Left renal pelvis (tissue), 4 donors: Measurements from ENCODE around the gene CMTM3. TPM values are rescaled to one million over a fixed set of nuclear protein-coding genes. Genes with fewer than 3 reads are reported as not detected.
A peak's percentile ranks its signal among the peaks of the same experiment; 100 is the strongest.
"Not testable (repeated sequence)": the region's sequence is repeated elsewhere in the genome, so short reads cannot be mapped to it uniquely, and the experiment has no call there.

ENCODE experiments used
- DNase-seq, 4 donors: peaks; one replicate each; pipeline ENCODE4 v3.0.0-alpha.2; 2013; ENCODE audit warnings: low read depth in 4 of 4, low spot score in 3 of 4
- polyA plus RNA-seq, 4 donors: library from polyadenylated mRNA; unstranded; fragments of 120-200 nt; gene quantifications; one replicate each; pipeline ENCODE4 v1.2.1, GENCODE V29; 2013; ENCODE audit not compliant: insufficient read length in 4 of 4

Gene CMTM3
- polyA plus RNA-seq, 4 donors = 61.2 to 84.7 (median 70.0) TPM

DNA sequence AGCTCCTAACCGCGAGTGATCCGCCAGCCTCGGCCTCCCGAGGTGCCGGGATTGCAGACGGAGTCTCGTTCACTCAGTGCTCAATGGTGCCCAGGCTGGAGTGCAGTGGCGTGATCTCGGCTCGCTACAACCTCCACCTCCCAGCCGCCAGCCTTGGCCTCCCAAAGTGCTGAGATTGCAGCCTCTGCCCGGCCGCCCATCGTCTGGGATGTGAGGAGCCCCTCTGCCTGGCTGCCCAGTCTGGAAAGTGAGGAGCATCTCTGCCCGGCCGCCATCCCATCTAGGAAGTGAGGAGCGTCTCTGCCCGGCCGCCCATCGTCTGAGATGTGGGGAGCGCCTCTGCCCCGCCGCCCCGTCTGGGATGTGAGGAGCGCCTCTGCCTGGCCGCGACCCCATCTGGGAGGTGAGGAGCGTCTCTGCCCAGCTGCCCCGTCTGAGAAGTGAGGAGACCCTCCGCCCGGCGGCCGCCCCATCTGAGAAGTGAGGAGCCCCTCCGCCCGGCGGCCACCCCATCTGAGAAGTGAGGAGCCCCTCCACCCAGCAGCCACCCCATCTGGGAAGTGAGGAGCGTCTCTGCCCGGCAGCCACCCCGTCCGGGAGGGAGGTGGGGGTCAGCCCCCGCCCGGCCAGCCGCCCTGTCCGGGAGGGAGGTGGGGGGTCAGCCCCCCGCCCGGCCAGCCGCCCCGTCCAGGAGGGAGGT, 26.2 kb downstream of the CMTM3 start:
- DNase-seq = not testable (repeated sequence)

DNA sequence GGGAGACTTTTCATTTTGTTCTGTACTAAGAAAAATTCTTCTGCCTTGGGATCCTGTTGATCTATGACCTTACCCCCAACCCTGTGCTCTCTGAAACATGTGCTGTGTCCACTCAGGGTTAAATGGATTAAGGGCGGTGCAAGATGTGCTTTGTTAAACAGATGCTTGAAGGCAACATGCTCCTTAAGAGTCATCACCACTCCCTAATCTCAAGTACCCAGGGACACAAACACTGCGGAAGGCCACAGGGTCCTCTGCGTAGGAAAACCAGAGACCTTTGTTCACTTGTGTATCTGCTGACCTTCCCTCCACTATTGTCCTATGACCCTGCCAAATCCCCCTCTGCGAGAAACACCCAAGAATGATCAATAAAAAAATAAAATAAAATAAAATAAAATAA, 27.1 kb downstream of the CMTM3 start:
- not testable (repeated sequence) for DNase-seq

DNA sequence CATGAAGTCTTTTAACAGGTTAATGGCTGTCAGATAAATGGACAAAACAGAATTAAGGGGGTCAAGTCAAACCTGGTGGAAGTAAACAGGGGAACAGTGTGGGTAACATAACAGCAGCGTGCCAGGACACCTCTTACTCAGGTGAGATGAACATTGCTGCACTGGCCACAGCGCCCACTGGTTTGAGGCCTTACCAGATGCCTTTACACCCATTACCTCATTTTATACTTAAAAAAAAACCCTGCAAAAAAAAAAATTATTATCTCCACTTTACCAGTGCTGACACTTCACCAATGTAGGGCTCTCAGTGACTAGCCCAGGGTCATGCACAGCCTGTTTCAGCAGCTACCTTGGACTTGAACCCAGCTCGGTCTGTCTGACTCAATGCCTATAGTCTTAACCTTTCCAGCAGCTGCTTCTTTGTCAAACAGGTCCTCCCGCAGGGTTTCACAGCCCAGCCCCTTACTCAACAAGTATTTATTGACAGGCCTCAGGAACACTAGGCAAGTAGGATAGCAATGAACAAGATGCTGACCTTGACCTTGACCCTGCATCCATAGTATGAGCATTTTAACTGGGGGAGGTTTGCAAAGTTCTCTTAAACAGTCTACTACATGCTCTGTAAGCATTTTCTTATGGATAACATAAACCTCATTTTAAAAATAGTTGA, 30.2 kb downstream of the CMTM3 start:
- DNase-seq = no peak

DNA sequence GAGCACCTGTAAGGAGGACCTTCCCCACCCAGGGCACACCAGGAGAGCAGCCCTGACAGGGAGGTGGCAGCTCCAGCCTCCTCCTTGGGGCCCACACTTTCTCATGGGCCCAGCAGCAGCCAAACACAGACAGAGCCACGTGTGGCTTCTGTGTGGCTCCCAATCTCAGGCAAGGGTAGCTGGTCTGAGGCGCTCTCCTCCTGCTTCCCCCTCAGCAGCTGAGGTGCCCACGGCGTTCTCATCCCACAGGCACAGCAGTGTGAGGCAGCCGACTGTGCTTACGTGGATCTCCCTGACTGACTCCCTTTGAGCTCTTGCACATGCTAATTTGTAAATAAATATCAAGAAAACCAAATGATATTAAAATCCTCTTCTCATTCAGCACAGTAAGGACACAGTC, 30.9 kb downstream of the CMTM3 start:
- no peak for DNase-seq

DNA sequence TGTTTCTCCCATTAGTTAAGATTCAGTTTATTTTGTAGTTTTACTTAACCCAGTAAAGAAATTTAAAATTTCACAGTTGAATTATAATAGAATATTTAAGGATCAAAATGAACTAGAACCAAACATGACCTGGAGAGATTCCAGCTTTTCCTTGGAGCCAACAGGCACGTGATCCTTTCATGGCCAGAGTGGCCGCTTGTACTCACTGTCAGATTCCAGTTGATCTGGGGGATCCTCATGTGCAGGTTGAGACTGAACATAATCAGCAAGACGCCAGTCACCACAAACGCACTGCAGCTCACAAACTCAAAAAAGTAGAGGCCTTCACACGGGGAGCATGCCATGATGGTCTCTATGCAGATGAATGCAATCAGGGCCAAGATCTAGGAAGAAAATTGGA, 31.7 kb downstream of the CMTM3 start:
- DNase-seq = no peak

DNA sequence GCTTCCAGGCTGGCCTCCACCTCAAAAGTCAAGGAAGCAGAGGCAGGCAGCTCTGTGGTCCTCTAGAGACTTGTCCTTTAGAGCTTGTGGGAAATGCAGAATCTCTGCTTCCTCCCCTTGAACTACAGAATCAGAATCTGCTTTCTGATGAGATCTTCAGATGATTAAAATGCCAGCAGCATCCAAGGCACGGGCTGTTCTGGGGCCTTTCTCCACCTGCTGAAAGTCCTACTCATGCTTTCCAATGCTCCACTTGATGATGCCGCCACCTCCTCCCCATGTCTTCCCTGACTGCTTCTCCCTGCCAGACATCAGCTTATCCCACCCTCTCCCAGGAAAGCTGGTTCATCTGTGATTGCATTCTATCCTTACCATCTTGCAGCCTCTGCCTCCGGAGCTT, 33.3 kb downstream of the CMTM3 start:
- DNase-seq = no peak

DNA sequence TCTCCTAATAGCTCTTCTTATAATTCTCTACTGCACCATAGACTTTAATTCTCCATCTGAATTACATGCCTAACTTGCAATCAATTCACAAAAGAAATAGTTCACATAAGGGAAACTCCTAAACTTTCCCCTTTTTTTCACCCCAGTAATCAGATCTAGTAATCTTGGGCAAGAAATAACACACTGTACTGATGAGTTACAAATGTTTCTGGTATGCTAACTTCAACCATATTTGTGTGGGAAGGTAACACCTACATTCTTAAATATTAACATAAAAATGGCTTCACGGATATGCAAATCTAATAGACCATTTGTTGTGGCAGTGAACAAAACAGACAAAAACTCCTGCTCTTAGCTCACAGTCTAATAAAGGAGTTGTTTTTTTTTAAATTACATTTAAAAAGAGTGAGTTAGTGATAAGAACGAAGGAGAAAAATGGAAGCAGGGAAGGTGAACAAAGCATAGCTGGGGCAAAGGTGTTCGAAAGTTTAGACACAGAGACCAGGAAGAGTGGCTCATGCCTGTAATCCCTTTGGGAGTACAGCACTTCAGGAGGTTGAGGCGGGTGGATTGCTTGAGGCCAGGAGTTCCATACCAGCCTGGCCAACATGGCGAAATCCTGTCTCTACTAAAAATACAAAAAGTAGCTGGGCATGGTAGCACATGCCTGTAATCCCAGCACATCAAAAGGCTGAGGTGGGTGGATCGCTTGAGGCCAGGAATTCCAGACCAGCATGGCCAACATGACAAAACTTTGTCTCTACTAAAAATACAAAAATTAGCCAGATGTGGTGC, 34.8 kb downstream of the CMTM3 start:
- no peak for DNase-seq

DNA sequence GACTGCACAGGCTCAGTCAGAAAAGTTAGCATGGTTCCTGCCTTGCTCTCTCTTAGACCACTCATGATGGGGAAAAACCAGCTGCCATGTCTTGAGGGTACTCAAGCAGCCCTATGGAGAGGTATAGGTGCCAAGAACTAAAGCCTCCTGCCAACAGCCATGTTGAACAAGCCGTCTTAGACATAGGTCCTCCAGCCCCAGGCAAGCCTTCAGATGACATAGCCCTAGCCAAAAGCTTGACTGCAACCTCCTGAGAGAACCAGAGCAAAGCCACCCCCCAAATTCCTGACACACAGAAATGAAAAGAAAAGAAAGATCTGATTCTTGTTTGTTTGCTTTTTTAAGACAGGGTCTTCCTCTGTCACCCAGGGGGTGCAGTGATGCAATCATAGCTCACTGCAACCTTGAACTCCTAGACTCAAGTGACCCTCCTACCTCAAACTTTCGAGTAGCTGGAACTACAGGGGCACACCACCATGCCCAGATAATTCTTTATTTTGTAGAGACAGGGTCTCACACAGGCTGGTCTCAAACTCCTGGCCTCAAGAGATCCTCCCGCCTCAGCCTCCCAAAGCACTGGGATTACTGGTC, 36.3 kb downstream of the CMTM3 start:
- no peak for DNase-seq

DNA sequence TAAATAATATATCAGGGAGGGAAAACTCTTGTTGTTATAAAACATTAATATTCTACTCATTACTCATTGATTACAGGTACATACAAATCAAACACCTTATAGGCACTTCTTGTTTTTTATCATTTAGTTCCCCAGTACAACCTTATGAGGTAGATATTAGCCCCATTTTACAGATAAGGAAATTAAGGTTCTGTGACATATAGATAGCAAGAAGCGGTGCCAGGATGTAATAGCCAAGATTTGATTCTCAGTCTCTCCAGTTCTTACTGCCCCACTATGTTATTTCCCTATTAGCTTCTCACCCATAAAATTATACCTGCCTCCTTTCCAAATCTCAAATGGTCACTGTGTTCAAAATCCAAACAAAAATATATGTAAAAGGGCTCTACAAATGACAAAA, 36.9 kb downstream of the CMTM3 start:
- DNase-seq = no peak

DNA sequence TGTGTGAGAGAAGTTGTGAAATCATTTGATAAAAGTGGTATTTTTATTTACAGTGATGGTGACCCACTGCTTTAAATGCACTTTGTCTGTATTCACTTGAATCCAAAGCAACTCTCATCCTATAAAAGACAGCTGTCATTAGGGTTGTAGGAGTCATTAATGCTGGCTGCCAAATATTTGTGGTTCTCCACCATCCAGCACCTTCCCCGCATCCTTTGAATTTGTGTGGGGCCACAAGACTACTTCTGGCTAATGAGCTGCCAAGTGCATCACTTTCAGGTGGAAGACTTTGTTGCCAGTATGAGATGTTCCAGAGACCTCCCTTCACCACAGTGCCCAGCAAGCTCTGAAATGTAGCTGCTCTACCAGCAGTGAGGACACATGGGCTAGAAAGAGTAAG, 43.4 kb downstream of the CMTM3 start:
- DNase-seq = no peak

DNA sequence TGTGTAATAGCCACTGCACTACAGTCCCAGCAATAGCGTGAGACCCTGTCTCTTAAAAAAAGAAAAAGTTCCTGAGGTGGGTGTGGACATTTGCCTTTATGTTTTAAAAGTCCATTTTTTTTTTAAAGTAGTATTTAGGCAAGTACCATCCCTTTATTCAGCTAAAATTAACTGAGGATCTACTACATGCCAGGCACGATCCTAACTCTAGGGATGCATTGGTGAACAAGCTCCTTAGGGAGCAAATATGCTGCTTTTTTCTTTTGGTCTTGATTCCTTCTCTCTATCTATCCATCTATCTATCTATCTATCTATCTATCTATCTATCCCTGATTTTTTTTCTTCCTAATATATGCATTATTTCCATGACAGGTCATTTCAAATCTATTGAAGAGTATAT, 44.7 kb downstream of the CMTM3 start:
- DNase-seq = no peak

DNA sequence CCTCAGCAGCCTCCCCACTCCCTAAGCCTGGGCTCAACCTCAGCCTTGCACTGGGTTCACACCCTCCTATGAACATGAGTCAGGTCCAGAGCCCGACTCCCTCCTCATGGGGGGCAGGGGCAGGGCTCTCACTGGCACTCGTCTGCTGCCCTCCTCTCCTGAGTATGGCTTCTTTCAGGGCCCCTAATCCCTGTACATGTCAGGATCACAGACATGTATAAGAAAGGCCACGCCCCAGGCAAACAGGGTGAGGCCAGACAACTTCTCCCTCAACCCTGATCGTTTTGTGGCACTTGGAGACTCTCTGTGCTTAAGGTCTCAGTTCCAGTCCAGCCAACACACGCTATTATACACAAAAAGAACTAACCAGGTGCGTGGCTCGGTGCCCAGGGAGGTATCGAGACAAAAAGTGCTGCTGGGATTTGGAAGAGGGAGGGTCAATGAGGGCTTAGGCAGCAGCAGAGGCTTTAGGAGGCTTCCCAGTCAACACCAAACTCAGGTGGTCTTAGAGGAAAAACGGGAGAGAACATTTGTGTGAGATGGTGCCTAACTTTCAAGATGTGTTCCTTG, 45.2 kb downstream of the CMTM3 start:
- DNase-seq = no peak

DNA sequence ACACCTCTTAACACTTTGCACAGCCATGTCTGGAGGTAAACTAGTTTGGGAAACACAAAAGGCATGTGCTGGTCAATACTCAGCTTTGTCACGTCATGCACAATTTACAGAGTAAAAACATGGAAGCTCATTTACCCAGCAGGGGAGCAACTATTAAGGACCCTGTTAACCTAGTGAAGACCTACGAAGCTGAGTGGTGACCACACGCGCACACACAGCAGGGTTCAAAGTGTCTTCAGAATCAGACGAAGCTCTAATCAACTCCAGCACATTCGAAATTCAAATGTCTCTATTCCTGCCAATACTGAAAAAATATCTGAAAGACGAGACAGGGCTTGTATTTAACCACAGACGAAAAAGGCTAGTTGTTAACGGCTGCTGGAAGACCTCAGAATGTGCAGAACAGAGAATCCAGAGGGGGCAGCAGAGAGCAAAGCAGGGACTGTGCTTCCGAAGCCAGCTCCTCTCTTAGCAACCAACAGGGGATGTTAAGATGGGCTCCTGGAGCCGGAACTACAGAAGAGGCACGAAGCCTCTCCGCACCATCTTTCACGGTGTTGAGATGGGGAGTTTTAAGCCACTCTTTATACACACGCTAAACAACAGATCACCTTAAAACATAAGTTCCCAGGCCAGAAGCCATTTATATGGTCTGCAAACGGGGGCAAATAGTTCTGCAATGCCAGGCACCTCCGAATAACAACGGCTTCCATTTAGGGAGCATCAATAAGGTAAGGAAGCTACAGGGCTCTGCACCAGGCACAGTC, 46.4 kb downstream of the CMTM3 start:
- peak; percentile 67 to 84 (median 79) for DNase-seq

DNA sequence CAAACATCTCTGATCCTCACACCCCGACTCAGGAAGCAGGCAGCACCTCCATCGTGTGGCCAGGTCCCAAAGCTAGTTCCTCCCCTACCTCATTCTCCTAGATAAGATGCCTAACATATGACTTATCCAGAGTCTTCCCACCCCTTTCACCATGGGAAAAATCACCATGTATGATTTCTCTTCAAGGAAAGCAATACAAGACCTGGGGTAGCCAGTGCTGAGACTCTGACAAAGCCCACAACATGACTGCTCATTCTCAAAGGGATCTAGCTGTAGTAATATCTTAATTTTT, 46.9 kb downstream of the CMTM3 start:
- DNase-seq = no peak

DNA sequence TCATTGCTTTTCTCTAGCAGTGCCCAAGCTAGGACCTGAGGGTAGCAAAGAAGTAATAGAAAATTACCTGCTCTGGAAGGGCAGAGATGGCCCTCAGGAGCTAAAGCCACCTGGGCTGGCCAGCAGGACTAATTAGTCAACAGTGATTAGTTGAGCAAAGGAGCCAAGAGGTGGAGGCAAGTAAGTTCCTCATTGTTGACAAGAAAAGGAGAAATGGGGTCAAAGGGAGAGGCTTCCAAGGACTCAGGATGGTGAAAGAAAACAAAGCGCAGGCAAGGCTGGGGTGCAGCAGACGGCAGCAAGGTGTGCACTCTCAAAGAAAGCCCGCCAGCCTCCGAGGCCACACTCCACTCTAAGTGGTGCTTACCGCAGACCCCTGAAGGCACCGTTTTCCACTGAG, 47.5 kb downstream of the CMTM3 start:
- no peak for DNase-seq

DNA sequence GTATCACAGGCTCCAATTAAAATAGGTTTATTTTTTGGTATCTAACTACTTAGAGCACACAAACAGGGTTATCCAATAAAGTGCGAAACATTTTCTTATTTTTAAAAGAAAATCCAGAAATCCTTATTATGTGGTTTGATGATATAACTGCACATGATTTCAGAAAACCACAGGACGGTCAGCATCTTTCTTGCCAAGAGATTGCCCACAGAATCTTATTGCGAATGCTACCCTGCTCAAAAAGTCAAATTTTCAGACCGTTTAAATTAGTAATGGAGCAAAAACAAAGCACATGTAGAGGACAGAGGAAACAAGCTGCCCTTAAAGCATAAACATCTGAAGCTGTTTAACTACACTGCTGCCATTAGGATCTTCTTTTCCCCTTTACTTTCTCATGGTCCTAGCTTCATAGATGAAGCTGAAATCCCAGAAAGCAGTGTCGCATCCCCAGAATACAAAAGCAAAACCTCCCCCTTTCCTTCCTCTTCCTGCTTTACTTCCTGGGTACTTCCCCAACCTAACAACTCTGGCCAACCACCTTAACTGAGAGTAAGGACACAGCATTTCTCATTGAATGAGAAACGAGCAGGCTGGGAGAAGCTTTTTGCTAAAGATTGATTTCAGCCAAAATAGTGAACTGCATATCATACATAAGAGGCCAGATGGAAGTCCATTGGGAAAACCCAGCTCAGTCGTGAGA, 48.3 kb downstream of the CMTM3 start:
- no peak for DNase-seq

DNA sequence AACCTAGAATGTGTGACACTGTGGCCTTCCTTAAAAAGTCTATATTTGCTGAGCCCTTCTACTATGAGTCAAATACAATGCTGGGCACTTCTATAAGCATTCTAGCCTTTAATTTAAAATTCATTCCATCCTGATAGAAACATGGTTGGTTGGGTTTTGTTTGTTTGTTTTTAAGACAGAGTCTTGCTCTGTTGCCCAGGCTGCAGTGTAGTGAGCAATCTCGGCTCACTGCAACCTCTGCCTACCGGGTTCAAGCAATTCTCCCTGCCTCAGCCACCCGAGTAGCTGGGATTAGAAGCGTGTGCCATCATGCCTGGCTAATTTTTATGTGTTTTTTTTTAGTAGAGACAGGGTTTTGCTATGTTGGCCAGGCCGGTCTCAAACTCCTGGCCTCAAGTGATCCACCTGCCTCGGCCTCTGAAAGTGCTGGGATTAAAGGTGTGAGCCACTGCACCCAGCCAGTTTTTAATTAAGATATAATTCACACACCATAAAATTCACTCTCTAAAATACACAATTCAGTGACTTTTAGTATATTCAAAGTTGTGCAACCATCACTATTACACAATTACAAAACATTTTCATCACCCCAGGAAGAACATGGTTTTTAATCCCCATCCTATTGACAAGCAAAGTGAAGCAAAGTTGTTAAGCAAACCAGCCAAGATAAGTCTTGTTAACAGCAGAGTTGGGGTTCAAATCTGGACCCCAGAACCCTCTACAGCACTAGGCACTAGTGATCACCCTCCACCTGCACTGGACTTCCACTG, 49.3 kb downstream of the CMTM3 start:
- no peak for DNase-seq

DNA sequence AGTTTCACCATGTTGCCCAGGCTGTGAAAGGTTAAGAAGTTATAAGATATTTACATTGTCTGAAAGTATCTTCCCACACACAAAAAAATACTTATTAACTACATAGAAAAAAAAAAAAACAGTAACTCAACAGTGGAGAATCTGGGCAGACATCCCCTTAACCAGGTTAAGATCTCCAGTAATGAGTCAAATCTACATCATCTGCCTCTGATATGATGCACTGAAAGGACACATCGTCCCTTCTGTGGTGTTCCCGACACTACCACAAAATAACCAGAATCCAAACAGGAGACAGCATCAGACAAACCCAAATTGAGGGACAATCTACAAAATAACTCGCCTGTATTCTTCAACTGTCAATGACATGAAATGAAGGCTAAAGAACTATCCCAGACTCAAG, 52.0 kb downstream of the CMTM3 start:
- DNase-seq = no peak
